ENCODE data around the gene RAB40A.

Gene RAB40A

DNA sequence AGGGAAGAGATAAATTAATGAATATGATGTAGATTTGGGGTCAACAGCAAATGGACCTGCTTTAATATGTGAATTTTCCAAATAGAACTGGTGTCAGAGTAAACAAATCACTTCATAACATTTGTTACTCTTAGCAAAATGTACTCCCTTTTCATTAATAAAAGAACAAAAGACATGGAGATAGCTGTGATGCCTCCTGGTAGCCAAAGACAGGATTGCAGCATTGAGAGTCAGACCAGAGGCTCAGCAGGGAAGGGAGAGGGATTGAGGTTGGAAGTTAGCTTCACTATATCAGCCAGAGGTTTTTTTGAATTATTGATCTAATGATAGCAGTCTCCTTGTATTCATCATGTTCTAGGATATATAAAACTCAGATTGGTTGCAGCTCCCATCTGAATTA lies 17.4 kb upstream of the RAB40A start:
- H3K4me3 ChIP-seq (ENCODE audit: low read depth, low read length), result no peak overlapping the region
- TF ChIP-seq, protein P1, sequence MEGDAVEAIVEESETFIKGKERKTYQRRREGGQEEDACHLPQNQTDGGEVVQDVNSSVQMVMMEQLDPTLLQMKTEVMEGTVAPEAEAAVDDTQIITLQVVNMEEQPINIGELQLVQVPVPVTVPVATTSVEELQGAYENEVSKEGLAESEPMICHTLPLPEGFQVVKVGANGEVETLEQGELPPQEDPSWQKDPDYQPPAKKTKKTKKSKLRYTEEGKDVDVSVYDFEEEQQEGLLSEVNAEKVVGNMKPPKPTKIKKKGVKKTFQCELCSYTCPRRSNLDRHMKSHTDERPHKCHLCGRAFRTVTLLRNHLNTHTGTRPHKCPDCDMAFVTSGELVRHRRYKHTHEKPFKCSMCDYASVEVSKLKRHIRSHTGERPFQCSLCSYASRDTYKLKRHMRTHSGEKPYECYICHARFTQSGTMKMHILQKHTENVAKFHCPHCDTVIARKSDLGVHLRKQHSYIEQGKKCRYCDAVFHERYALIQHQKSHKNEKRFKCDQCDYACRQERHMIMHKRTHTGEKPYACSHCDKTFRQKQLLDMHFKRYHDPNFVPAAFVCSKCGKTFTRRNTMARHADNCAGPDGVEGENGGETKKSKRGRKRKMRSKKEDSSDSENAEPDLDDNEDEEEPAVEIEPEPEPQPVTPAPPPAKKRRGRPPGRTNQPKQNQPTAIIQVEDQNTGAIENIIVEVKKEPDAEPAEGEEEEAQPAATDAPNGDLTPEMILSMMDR (IDR thresholded peaks at IDR 0.05; ENCODE audit: low read depth, low read length), result no peak

GRCh38 chrX:103536071-103536470 lies 16.8 kb upstream of the RAB40A start:
- H3K4me3 ChIP-seq (ENCODE audit: low read depth, low read length), result no peak overlapping the region
- TF ChIP-seq, protein P1 (IDR thresholded peaks at IDR 0.05; ENCODE audit: low read depth, low read length), result no peak

GRCh38 chrX:103535206-103535605 lies 15.9 kb upstream of the RAB40A start:
- no peak overlapping the region for H3K4me3 ChIP-seq (ENCODE audit: low read depth, low read length)
- TF ChIP-seq, protein P1 (IDR thresholded peaks at IDR 0.05; ENCODE audit: low read depth, low read length), result no peak

- 0 out of 2 replicates have a peak overlapping the region, but pooled peaks have one; percentile 19 for H3K4me3 ChIP-seq (ENCODE audit: low read depth, low read length)
- TF ChIP-seq, protein P1 (IDR thresholded peaks at IDR 0.05; ENCODE audit: low read depth, low read length), result peak; percentile 90
Measured at GRCh38 chrX:103533511-103534216, 14.4 kb upstream of the RAB40A start.

DNA sequence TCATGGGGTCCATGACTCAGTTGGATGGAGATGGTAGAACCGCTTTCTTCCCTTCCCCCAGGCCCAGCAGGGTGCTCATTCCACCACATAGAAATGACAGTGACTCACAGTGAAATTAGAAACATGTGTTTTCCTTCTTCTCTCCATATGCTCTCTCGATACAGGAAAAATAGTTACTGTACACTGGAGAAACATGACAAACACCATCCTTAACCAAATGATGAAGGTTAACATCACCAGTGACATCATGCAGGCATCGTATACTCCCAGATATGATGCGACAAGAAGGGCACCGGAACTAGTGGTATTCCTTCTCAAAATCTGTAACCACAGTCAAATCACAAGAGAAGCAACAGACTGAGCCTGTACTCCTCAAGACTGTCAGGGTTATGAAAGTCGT lies 11.7 kb upstream of the RAB40A start:
- H3K4me3 ChIP-seq (ENCODE audit: low read depth, low read length), result no peak overlapping the region
- TF ChIP-seq, protein P1 (IDR thresholded peaks at IDR 0.05; ENCODE audit: low read depth, low read length), result no peak

GRCh38 chrX:103530545-103530944 lies 11.3 kb upstream of the RAB40A start:
- H3K4me3 ChIP-seq (ENCODE audit: low read depth, low read length), result no peak overlapping the region
- TF ChIP-seq, protein P1 (IDR thresholded peaks at IDR 0.05; ENCODE audit: low read depth, low read length), result no peak

- H3K4me3 ChIP-seq (ENCODE audit: low read depth, low read length), result no peak overlapping the region
- TF ChIP-seq, protein P1 (IDR thresholded peaks at IDR 0.05; ENCODE audit: low read depth, low read length), result no peak
Measured at GRCh38 chrX:103529550-103529949, 10.3 kb upstream of the RAB40A start.

Data from WI38 (cell line).